K562 (cell line): ENCODE data around the gene MAP10. TPM values are rescaled to one million over a fixed set of nuclear protein-coding genes. Genes with fewer than 3 reads are reported as not detected.

ENCODE experiments used
- ATAC-seq: fragments of 200-7000 bp; cut with Tn5 transposase; 3 replicates; pipeline ENCODE4 v1.9.1; 2020; ENCODE audit warnings: moderate library complexity
- BruUV-seq: library from RNA; stranded (reverse); fragments of 400-500 nt; replicated peaks from 2 replicates; lab custom pipeline; 2021; lab: Mats Ljungman, UMichigan
- CTCF ChIA-PET: fragments of 300-600 bp; formaldehyde crosslinking; extraction: SDS; loops from one replicate; lab custom pipeline; 2021; ENCODE audit warnings: low intra/inter-chr PET ratio; lab: Yijun Ruan, JAX
- POLR2A ChIA-PET: fragments of 300-600, 350-650 bp; sonication (Branson Sonifier 250); formaldehyde crosslinking; extraction: SDS; loops from one replicate; lab custom pipeline; 2021; ENCODE audit warnings: antibody characterized with exemption, inconsistent platforms; lab: Yijun Ruan, JAX
- DNase-seq, 4 experiments: peaks; one replicate each; pipeline versions ENCODE4 v3.0.0 to v3.0.0-alpha.2; 2011 to 2018; ENCODE audit warnings: low spot score in 3 of 4, mixed read lengths in 3 of 4; ENCODE audit errors: extremely low read depth in 1 of 4
- FAIRE-seq: peaks from 2 replicates; lab custom pipeline; 2011; peaks lifted over from hg19 to GRCh38; lab: Jason Lieb, UNC
- H2AFZ ChIP-seq: 2 replicates; pipeline ENCODE4 v1.6.0; 2011; ENCODE audit warnings: low read depth, low read length, control low read depth, inconsistent platforms
- H3K27ac ChIP-seq: fragments of 200-600 bp; 3 replicates; pipeline ENCODE4 v1.8.0; 2011; ENCODE audit warnings: low read depth, mild to moderate bottlenecking, control low read depth, inconsistent platforms, low read length, moderate library complexity, mixed read lengths; ENCODE audit errors: extremely low read depth
- H3K27me3 ChIP-seq, 2 experiments: fragments of 300-600 bp in 1 of 2; 2 replicates in 1 of 2; 3 replicates in 1 of 2; pipeline versions ENCODE4 v1.6.0 to v1.8.0; 2011; ENCODE audit warnings: inconsistent platforms in 2 of 2, low read length in 2 of 2, mild to moderate bottlenecking in 1 of 2, mixed read lengths in 1 of 2, moderate library complexity in 1 of 2; ENCODE audit not compliant: control insufficient read depth in 2 of 2, insufficient read depth in 2 of 2
- H3K36me3 ChIP-seq: fragments of 300-600 bp; 3 replicates; pipeline ENCODE4 v1.8.0; 2011; ENCODE audit warnings: mild to moderate bottlenecking, low read length, inconsistent platforms; ENCODE audit not compliant: control insufficient read depth, insufficient read depth
- H3K4me1 ChIP-seq, 2 experiments: fragments of 200-600 bp in 1 of 2; replicated peaks in 1 of 2; 2 replicates in 1 of 2; 3 replicates in 1 of 2; pipeline versions ENCODE4 v1.5.1 to v1.8.0; 2011; ENCODE audit warnings: inconsistent platforms in 2 of 2, low read length in 2 of 2, mild to moderate bottlenecking in 1 of 2, mixed read lengths in 1 of 2, moderate library complexity in 1 of 2; ENCODE audit not compliant: control insufficient read depth in 2 of 2, insufficient read depth in 2 of 2
- H3K4me2 ChIP-seq: 2 replicates; pipeline ENCODE4 v1.6.1; 2011; ENCODE audit warnings: low read length, control low read depth, inconsistent platforms, mixed read lengths; ENCODE audit not compliant: insufficient read depth
- H3K4me3 ChIP-seq: fragments of 200-600 bp; sonication (generic), shearing (Covaris generic); 2 replicates; pipeline ENCODE4 v1.5.1; 2016; ENCODE audit warnings: control low read depth, inconsistent platforms
- H3K79me2 ChIP-seq: fragments of 200-600 bp; 3 replicates; pipeline ENCODE4 v1.8.0; 2011; ENCODE audit warnings: low read length, inconsistent platforms; ENCODE audit not compliant: control insufficient read depth, insufficient read depth
- H3K9ac ChIP-seq, 2 experiments: 2 replicates each; pipeline versions ENCODE4 v1.6.0 to v1.6.1; 2011; ENCODE audit warnings: low read depth in 2 of 2, low read length in 2 of 2, control low read depth in 1 of 2, inconsistent platforms in 1 of 2, mild to moderate bottlenecking in 1 of 2, mixed read lengths in 1 of 2; ENCODE audit not compliant: insufficient read depth in 1 of 2
- H3K9me1 ChIP-seq: one replicate; pipeline ENCODE4 v1.6.0; 2011; ENCODE audit warnings: inconsistent platforms, mild to moderate bottlenecking, low read length, moderate library complexity; ENCODE audit not compliant: control insufficient read depth, insufficient read depth
- H3K9me3 ChIP-seq: replicated peaks from 2 replicates; pipeline ENCODE4 v1.5.1; 2011; ENCODE audit warnings: low read depth, low read length, inconsistent platforms; ENCODE audit not compliant: control insufficient read depth, insufficient read depth
- H4K20me1 ChIP-seq: replicated peaks from 2 replicates; pipeline ENCODE4 v1.6.1; 2011; ENCODE audit warnings: low read length, inconsistent platforms, mixed read lengths; ENCODE audit not compliant: control insufficient read depth, insufficient read depth
- ESRRA ChIP-seq: fragments of 450-650 bp; IDR thresholded peaks from 2 replicates; pipeline ENCODE4 v1.6.1; 2014; ENCODE audit warnings: low read depth, mild to moderate bottlenecking, moderate library complexity, borderline replicate concordance
- MAFF ChIP-seq: IDR thresholded peaks from 2 replicates; pipeline ENCODE4 v1.6.1; 2012; ENCODE audit warnings: low read length, improper control_type of control experiment
- MAFK ChIP-seq: IDR thresholded peaks from 2 replicates; pipeline ENCODE4 v1.6.1; 2011; ENCODE audit warnings: low read length, improper control_type of control experiment
- ZNF316 ChIP-seq: fragments of 450-650 bp; IDR thresholded peaks from 2 replicates; pipeline ENCODE4 v1.6.1; 2016
- WGBS: fragments of 100-300 bp; shearing (Covaris generic); methylation state at CpG from one replicate; pipeline ENCODE4 v1.1.6; 2016; ENCODE audit warnings: low coverage, mixed read lengths; ENCODE audit not compliant: insufficient coverage; ENCODE audit errors: missing lambda C conversion rate; 5-methylcytosine and 5-hydroxymethylcytosine counted together
- in situ Hi-C: fragments of 300-500 bp; cut with MboI; formaldehyde crosslinking; loops from 4 replicates; pipeline ENCODE4 v1.15.0; 2018; ENCODE audit warnings: inconsistent platforms, mixed read lengths
- intact Hi-C: fragments of 100-400 bp; cut with micrococcal nuclease; formaldehyde crosslinking; loops from 2 replicates; pipeline ENCODE4 v1.14.2; 2022
- polyA plus RNA-seq, 8 experiments: library from polyadenylated mRNA; depleted of rRNA in 4 of 8; stranded (reverse) in 5 of 8; unstranded in 3 of 8; fragments of >200 nt; fragmentation: Nextera tagmentation in 2 of 8; fragmentation: Illumina TruSeq in 1 of 8; extraction: Ambion mirVana in 2 of 8; extraction: Trizol in 1 of 8; gene quantifications; 2 replicates each; pipeline versions ENCODE4 v1.2.1 to v1.2.3, GENCODE V29; 2011 to 2014; ENCODE audit warnings: inconsistent platforms in 1 of 8, missing spikeins in 1 of 8
- total RNA-seq, 7 experiments: library from RNA; depleted of rRNA in 6 of 7; stranded (reverse); fragments of >200 nt in 6 of 7; fragmentation: Illumina TruSeq in 2 of 7; extraction: Trizol in 2 of 7; gene quantifications; 2 replicates each; pipeline versions ENCODE4 v1.2.1 to v1.2.3, GENCODE V29; 2011 to 2021; ENCODE audit warnings: low replicate concordance in 1 of 7
- TF ChIP-seq, protein P1 (sequence below), 2 experiments: fragments of 450-650 bp in 1 of 2; sonication (generic) in 1 of 2; formaldehyde crosslinking in 1 of 2; IDR thresholded peaks; 2 replicates each; pipeline versions ENCODE4 v1.7.1 to v1.9.0; 2016 to 2022; ENCODE audit warnings: inconsistent platforms in 1 of 2, mild to moderate bottlenecking in 1 of 2, missing genetic modification reagents in 1 of 2

MAP10 gene
- total and polyA plus RNA-seq, 9 of the 15 experiments (the other 6 are each of a cell fraction or from before 2014, with no cell fraction given) = 0.11 to 0.98 (median 0.69) TPM

- no peak for DNase-seq
- Histone ChIP-seq H3K79me2 (no peaks in the 10 kb centered on the region), H4K20me1 (no peaks in the 10 kb centered on the region), H3K4me1 (no peaks in the 10 kb centered on the region), H3K36me3 (no peaks in the 10 kb centered on the region), H3K27me3 (no peaks in the 10 kb centered on the region), H3K4me3 (no peak overlapping the region), H3K4me2 (no peak overlapping the region), H3K9ac (no peak overlapping the region), H3K9me1 (no peaks in the 10 kb centered on the region)
- FAIRE-seq = no peak
- intact Hi-C loops (no loop called here), in situ Hi-C loops (no loop called here)
- CTCF ChIA-PET = no interaction called here
- no TSS peak for BruUV-seq
- no peak for ATAC-seq
- peak; percentile 68 for TF ChIP-seq MAFK
- peak; percentile 40; the same call in 1 of the 2 replicates for TF ChIP-seq ZNF316
- TF ChIP-seq ESRRA = no peak
- TF ChIP-seq MAFF = peak; percentile 64
- TF ChIP-seq, all 486 proteins: peak for 3
- 0% methylated on average over 2 of the region's 2 CpGs for WGBS
- POLR2A ChIA-PET = interaction anchor here (0.6 kb wide), 1 partner anchor 508 kb away, joined by 3 read pairs; no protein-coding TSS in a partner anchor
- H3K27ac ChIP-seq = no peak overlapping the region
- no peak overlapping the region for H2AFZ ChIP-seq
- no peaks in the 10 kb centered on the region for H3K9me3 ChIP-seq
These were observed 26.7 kb downstream of the MAP10 start for GRCh38 chr1:232831895-232832294.

DNA sequence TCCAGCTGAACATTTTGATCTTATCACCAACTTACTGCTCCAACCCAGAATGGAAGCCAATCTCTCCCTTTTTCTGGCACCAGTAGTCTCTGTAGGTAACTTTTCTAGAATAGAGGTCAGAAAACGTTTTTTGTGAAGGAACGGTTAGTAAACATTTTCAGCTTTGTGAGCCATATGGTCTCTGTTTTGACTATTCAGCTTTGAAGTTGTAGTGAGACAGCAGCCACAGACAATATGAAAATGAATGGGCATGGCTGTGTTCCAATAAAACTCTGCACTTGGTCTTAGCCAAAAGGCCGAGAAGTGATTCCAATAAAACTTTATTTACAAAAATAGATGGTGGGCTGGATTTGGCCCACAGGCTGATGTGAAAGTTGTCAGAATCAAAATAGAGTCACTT lies 28.9 kb downstream of the MAP10 start:
- Histone ChIP-seq H3K9ac (no peak overlapping the region), H4K20me1 (no peaks in the 10 kb centered on the region), H3K4me3 (no peak overlapping the region), H3K4me1 (no peaks in the 10 kb centered on the region), H3K36me3 (no peaks in the 10 kb centered on the region), H3K27ac (no peak overlapping the region), H3K79me2 (no peaks in the 10 kb centered on the region), H3K27me3 (no peaks in the 10 kb centered on the region), H3K9me1 (no peaks in the 10 kb centered on the region), H3K9me3 (no peaks in the 10 kb centered on the region), H2AFZ (no peak overlapping the region), H3K4me2 (no peak overlapping the region)
- POLR2A ChIA-PET = no interaction called here
- DNase-seq (no peak), ATAC-seq (no peak), FAIRE-seq (no peak)
- CTCF ChIA-PET = no interaction called here
- 0% methylated on average over 3 of the region's 3 CpGs for WGBS
- intact Hi-C loops = no loop called here
- in situ Hi-C loops = no loop called here
- BruUV-seq = no TSS peak
- TF ChIP-seq, protein P1, sequence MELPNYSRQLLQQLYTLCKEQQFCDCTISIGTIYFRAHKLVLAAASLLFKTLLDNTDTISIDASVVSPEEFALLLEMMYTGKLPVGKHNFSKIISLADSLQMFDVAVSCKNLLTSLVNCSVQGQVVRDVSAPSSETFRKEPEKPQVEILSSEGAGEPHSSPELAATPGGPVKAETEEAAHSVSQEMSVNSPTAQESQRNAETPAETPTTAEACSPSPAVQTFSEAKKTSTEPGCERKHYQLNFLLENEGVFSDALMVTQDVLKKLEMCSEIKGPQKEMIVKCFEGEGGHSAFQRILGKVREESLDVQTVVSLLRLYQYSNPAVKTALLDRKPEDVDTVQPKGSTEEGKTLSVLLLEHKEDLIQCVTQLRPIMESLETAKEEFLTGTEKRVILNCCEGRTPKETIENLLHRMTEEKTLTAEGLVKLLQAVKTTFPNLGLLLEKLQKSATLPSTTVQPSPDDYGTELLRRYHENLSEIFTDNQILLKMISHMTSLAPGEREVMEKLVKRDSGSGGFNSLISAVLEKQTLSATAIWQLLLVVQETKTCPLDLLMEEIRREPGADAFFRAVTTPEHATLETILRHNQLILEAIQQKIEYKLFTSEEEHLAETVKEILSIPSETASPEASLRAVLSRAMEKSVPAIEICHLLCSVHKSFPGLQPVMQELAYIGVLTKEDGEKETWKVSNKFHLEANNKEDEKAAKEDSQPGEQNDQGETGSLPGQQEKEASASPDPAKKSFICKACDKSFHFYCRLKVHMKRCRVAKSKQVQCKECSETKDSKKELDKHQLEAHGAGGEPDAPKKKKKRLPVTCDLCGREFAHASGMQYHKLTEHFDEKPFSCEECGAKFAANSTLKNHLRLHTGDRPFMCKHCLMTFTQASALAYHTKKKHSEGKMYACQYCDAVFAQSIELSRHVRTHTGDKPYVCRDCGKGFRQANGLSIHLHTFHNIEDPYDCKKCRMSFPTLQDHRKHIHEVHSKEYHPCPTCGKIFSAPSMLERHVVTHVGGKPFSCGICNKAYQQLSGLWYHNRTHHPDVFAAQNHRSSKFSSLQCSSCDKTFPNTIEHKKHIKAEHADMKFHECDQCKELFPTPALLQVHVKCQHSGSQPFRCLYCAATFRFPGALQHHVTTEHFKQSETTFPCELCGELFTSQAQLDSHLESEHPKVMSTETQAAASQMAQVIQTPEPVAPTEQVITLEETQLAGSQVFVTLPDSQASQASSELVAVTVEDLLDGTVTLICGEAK (IDR thresholded peaks at IDR 0.05) = no peak
- TF ChIP-seq, protein P1 (CRISPR knock-in tag; IDR thresholded peaks at IDR 0.05) = no peak
